GM12873 (cell line): Measurements from ENCODE around the gene ATG2B.
A peak's percentile ranks its signal among the peaks of the same experiment; 100 is the strongest.

Experiments used
- CTCF ChIP-seq: IDR thresholded peaks from 2 replicates; pipeline ENCODE4 v1.5.1; 2012; ENCODE audit warnings: low read depth, mild to moderate bottlenecking, moderate library complexity, low read length, control low read depth; ENCODE audit not compliant: insufficient read depth; ENCODE audit errors: missing control alignments

ATG2B gene

GRCh38 chr14:96320605-96321004 lies 42.5 kb downstream of the ATG2B start:
- TF ChIP-seq CTCF, result no peak

- no peak for TF ChIP-seq CTCF
Observed at GRCh38 chr14:96318836-96319235, 44.3 kb downstream of the ATG2B start.

GRCh38 chr14:96316087-96316486 lies 47.1 kb downstream of the ATG2B start:
- no peak for TF ChIP-seq CTCF

- no peak for TF ChIP-seq CTCF
Observed at GRCh38 chr14:96310906-96311305, 52.2 kb downstream of the ATG2B start.

- TF ChIP-seq CTCF, result no peak
Observed at GRCh38 chr14:96309896-96310330, 53.2 kb downstream of the ATG2B start.

- no peak for TF ChIP-seq CTCF
Observed at GRCh38 chr14:96309133-96309895, 53.8 kb downstream of the ATG2B start.

GRCh38 chr14:96307434-96307833 lies 55.7 kb downstream of the ATG2B start:
- TF ChIP-seq CTCF, result no peak

GRCh38 chr14:96304956-96305355 lies 58.2 kb downstream of the ATG2B start:
- peak; percentile 16 for TF ChIP-seq CTCF
